Stimulated activated CD8-positive, alpha-beta memory T cell treated with anti-CD3 and anti-CD28 coated beads, Interleukin-4, amount 100 ng/mL, for 48 hours (primary cell): Measurements from ENCODE around the gene CHL1.

Source experiments
- DNase-seq: peaks from one replicate; pipeline ENCODE4 v3.0.0-alpha.2; 2020

CHL1 gene

DNA sequence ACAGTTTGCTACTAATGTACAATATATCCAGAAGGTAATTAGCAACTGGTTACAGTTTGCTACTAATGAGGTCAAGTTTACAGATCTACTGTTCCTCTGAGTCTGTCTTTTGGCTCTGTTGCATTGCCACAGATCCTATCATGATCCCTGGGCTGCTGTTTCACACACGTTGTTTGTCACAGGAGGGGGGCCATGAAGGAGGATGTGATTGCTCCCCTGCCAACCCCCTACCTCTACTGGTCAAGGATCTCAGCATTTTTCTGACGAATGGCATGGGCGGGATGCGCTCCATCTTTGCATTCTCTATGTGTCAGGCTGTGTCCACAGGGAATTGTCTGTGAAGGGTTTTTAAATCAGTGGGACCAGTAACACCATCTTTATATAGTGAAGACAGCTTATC, 91.9 kb downstream of the CHL1 start:
- no peak for DNase-seq

DNA sequence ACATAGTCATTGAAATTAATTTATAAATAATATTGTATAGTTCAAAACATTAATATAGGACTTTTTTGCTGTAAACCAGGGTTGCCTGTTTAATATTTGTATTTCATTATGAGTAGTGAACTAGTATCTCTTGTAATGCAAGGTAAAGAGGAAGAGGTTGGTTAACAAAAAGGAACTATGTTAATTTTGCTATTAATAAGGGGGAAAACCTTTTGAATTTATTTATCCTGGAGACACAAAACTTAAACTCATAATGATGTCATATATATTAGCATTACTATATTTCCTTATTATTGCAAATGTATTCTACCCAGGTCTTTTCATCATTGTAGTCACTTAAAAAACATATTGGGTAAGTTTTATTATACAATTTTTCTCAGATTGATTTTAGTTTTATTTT, 94.5 kb downstream of the CHL1 start:
- no peak for DNase-seq

DNA sequence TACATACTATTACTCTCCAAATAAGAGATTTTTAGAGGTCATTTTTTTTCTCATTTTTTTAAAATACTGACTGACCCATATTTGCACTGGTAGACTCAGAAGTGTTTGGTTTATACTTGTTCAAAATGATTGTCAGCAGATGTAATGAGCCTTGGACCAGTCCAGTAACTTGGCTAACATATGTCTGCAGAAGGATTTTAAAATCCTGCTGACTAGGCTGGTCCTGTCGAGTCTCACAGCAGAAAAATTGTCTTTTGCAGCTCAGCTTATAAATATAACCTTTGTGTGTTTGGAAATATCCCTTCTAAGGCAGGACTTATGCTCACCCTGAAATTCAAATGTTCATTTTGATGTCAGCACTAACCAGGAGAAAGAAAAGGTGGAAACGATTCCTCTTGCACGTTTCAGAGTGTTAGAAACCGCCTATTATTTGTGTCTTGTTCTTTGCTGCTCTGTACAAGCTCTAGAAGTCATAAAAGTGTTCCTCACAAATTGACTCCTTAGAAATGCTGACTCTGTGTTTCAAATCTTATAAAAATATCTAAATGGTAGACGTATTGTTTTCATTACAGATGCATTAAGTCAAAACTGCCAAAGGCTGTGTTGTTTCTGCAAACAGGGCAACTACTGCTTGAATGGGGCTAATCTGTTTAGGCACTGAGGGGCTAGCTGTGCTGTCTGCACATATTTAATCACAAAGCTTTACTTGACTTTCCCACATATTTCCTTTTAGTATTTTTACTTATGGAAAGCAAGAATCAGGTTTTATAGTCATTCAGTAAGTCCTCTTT, 95.3 kb downstream of the CHL1 start:
- DNase-seq = no peak

DNA sequence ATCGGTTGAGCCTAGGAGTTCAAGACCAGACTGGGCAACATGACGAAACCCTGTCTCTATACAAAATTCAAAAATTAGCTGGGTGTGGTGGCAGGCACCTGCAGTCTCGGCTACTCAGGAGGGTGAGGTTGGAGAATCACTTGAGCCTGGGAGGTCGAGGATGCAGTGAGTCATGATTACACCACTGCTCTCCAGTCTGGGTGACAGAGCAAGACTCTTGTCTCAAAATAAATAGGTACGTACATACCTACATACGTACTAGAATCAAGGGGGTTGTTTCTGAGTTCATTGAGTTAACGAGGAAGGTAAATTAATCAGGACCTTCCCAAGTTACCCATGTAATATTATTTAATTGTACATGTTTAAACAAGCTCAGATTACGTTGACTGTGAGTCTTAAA, 97.5 kb downstream of the CHL1 start:
- no peak for DNase-seq

DNA sequence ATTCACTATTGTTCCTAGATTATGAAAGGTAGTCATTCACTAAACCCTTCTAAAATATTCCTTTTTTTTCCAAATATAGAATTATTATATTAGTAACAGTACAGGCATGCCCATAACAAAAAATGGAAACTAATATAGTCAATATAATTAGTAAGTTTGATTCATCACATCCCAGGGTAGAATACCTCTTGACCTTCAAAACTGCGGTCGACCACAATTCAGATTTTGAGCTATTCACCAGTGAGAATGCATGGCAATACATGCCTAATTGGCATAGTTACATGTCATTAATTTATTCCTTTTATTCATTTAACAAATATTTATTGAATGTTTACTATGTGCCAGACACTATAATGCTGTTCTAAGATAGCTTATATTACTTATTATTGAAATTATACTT, 98.0 kb downstream of the CHL1 start:
- DNase-seq = no peak

DNA sequence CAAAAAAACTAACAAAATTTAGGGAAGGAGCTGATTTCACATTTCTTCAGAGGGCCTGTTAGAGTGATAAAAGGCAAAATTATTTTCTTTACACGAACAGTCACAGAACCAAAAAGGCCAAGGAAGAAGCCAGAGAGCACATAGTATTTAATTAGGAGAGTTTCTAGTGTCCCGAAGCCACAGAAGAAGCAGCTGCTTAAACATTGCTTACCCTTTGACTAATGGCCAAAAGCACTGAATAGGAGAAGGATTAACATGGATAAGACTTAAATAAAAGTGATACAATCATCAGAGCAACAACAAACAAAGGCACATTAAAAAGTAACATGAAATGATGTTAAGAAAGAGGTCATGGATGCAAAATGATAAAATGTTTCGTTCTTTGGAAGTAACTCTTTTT, 98.6 kb downstream of the CHL1 start:
- no peak for DNase-seq

DNA sequence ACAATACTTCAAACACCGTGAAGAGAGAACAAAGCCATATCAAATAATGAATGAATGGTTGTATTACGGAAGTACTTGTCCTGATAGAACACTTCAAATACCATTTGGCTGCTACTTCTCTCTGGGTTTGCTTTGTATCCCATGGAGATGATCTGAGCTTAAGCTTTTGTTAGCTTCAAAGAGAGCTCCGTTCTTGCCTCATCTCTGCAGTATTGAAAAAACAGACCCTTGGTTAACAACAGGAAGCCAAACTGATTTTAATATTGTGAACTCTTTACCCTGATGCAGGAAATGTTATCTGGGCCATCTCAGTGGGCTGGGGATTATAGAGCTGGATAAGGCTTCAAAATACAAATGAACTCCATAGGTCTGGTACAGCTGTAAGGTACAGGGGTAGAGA, 101.0 kb downstream of the CHL1 start:
- DNase-seq = no peak

DNA sequence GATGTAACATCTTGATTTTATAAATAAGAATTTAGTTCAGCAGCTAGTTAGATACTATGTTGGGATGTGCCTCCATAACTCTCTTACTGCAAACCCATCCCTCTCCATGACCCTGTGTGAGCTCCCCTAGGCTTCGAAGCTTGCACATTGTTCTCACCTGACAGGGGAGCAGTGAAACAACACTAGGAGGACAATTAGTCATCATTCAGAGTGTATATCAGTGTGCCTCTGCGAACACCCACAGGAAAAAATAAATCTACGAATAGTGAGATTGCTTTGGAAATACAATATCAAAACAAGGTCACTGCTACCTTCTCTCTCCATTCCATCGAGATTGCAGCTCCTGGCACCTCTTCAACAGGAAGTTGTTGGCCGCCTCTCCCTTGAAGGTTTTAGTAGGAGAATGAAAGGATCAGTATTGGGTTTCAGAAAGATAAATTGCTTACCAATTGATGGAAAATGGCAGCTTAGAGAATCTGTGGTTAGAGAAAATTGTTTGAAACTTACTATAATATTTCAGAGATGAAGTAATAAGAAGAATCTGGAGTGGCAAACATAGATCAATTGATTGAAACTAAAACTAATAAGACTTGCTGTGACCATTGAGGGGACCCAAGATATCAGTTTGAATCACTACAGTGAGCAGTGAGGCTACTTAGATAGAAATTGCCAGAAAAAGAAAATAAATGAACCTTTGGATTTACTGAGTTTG, 103.2 kb downstream of the CHL1 start:
- DNase-seq = no peak

DNA sequence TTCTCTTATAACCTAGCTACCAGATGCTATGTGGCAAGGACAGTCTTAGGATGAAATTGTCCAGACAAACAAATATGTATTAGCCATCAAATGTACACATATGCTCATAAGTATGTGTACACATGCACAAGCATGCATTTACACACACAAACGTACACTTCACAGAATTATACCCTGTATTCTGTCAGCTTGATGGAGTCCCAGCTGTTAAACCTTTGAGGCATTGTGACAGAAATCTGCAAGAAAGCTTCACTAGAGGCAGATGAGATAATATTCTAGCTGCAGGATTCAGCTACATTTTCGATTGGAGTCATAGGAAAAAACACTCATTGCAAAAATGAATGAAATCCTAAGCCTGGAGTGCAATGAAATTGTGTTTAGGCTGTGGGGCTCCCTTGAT, 110.6 kb downstream of the CHL1 start:
- DNase-seq = no peak

DNA sequence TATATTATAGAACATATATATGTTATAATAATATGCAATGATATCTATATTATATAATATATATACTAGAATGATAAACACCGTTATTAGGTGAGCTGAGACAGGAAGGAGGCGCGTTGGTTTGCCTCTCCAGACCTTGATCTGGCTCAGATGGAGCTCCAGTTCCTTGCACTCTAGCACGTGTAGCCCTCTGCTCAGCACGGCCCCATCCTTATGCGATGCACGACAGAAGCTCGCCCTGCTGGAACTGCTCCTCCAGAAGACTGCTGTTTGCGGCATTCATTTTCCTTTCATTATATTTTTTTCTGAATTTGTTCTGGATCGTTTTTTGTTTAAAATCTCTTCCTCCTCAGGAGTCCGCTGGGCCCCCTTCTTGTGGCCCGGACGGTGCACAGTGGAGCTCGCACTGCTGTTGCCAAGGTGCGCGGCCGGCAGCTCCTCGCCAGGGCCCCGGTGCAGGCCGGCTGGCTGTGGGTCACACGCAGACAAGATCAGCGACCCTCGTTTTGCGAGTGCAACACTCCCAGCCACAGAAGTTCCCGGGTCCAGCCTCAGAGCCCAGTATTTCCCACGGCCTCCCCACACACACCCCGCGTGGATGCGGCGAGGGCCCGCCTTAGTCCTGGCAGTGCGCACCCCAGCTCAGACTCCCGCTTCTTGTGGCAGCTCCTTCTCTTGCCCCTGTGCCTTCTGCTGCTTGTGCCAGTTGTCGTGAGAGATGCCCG, 112.2 kb downstream of the CHL1 start:
- DNase-seq = no peak

DNA sequence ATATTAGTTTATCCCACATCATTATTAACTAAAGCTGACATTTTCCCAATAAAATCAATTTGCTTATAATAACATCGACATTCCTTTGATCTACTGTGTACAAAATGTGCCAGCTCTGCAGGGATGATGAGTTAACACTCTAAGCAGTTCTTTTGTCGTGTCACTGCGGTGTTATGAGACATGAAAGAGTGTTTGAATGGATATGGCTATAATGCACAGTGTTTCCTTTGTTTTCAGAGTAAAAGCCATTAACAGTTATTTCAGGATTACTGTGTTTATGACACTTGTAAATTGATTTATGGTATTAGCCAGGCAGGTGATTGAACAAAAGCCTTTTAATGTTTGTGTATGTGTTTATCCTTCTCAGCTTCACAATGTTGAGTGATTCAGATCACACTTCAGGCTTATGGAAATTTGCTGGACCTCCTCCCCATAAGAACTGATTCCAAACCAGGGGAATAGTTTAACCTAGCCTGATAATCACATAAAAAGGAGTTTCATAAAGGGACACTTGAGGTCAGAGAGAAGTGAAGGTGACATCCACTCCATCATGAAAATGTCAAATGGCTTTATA, 115.7 kb downstream of the CHL1 start:
- DNase-seq = no peak

DNA sequence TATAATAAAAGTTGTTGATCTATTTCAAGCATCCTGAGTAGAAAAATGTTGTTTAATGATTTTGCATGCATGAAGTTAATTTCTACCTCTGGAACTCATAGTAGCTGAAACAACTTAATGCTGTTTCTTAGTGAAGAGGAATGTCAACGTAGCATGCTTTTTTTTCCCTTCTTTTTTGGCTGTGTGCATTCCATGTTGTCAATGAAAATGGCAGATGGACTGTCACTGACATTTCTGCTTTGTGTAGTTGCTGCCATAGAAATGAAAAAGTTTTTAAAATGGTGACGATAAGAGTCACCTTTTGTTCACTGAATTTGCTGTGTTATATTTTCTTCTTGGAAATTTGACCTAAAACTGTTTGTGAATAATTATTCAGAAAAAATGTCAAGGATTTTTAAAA, 116.3 kb downstream of the CHL1 start:
- DNase-seq = no peak

DNA sequence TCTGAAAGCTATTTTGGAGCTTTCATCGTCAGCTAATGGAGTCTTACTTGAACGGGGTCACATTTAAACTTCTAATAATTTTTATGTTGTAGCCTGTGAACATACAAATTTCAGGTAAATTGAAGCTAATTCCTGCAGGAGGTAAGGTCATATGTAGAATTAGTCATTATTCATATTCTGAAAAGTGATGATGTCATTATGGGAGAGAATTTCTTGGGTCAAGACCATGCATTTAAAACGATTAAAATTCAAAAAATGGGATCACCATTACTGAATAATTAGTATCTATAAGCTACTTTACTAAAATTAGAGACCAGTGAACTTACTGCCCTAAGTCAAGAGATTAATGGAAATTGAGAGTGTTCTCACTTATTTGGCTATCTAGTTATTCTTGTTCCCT, 120.4 kb downstream of the CHL1 start:
- no peak for DNase-seq

DNA sequence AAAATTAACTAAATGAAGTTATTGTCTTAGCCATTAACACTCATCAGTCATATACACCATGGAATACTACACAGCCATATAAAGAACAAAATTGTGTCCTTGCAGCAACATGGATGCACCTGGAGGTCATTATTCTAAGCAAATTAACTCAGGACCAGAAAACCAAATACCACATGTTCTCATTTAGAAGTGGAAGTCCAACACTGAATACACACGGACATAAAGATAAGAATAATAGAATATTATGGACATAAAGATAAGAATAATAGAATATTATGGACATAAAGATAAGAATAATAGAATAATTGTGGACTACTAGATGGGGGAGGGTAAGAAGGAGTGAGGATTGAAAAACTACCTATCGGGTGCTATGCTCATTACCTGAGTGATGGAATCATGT, 122.3 kb downstream of the CHL1 start:
- DNase-seq = no peak

DNA sequence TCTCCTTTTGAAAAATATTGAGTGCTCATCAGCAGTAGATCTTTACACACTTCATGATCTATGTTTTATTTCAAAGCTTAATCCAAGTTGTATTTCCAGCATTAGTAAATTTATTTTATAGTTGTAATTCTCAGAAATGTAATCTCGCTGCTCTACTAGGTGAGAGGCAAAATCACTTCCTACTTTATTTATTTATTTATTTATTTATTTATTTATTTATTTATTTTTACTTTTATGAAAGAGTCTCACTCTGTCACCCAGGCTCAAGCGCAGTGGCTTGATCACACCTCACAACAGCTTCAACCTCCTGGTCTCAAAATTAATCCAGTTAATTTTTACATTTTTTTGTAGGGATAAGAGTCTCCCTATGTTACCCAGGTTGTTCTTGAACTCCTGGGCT, 127.9 kb downstream of the CHL1 start:
- DNase-seq = no peak

DNA sequence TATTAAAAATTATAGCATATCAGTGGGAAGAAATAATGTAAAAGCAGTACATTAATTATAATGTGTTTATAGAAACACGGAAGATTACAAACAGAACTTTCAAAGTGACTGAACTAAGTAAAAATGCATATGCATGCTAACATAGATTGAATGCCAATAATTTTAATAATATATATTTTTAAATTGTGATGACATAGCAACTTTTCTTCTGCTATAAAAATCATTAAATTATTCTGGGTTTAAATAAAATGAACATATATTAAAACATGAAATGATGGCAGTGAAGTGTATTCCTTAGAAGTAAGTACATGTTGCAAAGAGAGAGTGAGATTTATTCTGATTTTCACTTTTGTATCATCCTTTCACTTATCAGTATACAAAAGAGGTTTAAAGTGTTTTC, 128.9 kb downstream of the CHL1 start:
- no peak for DNase-seq

DNA sequence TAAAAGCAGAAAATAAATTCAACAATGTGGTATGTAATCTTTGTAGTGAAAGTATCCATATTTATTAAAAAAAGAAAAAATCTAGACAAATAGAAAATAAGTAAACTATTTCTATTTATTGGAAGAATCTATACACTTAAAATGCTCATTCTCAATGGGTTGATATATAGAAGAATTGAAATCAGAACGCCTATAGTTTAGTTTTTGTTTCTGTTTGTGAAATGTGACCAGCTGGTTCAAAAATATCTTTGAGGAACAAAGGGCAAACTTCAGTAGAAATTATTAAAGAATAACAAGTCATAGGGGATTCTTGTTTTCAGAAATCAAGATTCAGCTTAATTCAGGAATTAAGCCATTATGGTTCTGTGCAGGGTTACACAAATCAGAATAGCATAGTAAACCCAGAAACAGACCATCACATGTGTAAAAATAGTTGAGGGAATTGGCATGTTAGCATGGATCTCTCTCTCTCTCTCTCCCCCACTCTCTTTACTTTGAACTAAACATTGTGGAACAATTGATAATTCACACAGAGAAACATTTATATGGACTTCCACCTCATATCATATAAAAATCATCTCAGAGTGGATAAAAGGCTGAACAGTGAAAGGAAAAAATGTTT, 134.0 kb downstream of the CHL1 start:
- no peak for DNase-seq

DNA sequence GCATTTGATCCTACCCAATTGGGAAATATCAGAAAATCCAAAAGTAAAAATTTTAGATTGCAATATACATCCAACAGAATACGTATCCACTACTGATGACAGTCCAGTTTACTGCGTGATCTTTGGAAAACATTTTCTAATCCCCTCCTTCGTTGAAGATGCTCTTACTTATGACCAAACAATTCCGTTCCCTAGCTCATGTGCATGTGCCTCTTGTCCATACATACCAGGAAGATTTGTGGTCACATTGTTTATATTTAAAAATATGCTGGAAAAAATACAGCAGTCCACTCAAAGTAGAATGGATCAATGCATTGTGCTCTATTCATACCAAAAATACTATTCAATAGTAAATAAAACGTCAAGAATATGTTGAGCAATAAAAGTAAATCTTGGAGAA, 135.3 kb downstream of the CHL1 start:
- DNase-seq = no peak

DNA sequence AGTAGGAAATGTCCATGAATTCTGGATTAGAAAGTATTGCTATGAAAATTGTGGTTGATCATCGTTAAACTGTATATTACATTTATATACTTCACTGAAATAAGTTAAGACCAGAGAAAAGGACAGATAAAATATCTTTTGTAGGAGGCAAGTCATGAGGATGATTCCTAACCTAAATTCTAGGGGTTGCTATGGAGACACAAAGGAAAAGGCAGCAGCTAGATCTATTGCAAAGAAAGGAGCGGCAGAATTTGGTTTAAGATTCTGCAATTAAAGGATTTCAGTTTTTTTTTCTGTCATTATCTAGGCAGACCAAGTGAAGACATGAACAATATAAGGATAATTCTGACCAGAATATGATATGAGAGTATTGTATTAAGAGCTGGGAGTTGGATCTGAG, 136.1 kb downstream of the CHL1 start:
- no peak for DNase-seq

DNA sequence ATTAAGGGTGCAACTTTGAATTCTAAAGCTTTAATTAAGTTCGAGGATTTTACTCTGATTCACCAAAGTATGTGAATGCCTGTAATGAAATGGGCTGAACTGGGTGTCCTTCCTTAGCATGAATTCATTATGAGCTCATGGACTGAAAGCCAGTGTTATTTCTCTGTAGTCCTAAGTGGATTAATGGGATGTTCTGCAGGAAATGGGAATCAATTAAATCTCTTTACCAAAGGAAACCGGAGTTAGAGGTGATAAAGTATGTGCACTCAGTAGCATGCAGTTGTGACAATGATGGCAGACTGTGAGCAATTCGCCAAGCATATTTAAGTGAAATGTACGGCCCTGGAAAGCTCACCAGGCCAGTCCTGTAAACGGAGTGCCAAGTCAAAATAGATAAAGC, 138.7 kb downstream of the CHL1 start:
- DNase-seq = no peak

DNA sequence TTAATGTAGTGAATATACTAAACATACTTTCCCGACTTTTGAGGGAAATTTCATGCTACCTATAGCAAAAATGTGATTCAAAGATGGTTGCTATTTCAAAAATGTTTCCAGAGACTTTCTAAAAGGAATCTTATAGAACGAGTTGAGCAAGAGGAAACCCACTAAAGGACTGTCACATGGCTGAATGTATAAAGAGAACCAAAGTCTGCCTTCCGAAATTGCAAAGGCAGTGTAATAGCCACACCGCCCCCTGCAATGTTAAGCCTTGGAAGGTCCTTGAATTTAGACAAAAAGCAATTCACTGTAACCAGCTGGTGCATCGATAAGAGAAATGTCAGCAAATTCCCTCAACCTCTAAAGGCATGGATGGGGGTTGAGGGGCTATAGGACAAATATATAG, 142.8 kb downstream of the CHL1 start:
- DNase-seq = no peak

DNA sequence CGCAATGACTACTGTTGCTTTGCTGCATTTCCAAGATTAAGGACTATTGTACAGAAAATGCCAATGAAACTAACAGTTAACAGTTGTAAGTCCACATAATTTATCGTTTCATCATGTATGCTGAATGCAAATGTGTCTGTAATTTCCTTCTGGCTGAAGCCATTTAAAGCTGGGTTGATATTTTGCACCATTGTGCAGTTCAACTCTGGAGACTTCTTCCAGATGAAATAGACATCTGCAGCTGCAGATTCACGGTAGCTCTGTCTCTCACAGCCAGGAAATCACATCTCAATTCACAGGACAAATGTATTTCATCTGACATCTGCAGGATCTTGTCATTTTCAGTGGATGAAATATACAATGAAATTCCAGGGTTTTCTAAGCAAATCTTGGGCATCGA, 145.4 kb downstream of the CHL1 start:
- DNase-seq = no peak

DNA sequence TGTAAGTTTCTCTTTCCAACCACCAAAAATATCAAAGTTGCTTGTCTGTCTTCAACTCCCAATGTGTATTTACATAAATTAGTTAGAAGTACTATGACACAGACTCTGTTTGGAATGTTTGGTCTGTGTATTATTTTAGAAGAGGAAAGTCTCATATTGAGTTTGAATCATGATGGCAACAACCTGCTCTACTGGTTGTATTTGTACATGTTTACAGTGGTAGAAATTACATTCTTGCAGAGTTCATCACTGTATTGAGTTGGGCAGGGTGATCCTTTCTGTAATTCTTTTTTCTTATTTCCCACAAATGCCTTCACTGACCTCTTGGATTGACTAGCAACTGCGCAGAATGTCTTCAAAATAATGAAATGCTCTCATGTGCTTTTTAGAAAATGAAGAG, 149.6 kb downstream of the CHL1 start:
- DNase-seq = no peak
